ENCODE results near the gene PI4KA. TPM values are rescaled to one million over a fixed set of nuclear protein-coding genes. Genes with fewer than 3 reads are reported as not detected.
A peak's percentile ranks its signal among the peaks of the same experiment; 100 is the strongest.

Gene PI4KA
- polyA plus RNA-seq, 1 donor from 2014 or later = 42.2 TPM

- Histone ChIP-seq H4K20me1 (ENCODE audit: insufficient read depth) (no peaks in the 10 kb centered on the region), H3K9ac (ENCODE audit: low read length) (no peak overlapping the region), H3K27me3 (ENCODE audit: insufficient read depth, low read depth, low read length) (no peaks in the 10 kb centered on the region), H3K9me3 (ENCODE audit: low read length) (no peaks in the 10 kb centered on the region), H2AFZ (ENCODE audit: low read depth, low read length) (no peak overlapping the region), H3K9me2 (ENCODE audit: insufficient read depth, low read length) (no peaks in the 10 kb centered on the region), H3K79me2 (replicated peaks; ENCODE audit: insufficient read depth, low read length) (no peaks in the 10 kb centered on the region), H3K36me3 (ENCODE audit: insufficient read depth, low read length) (peaks cover 8% of the 10 kb centered on the region), H3K4me2 (ENCODE audit: low read length) (no peak overlapping the region), H3F3A (ENCODE audit: insufficient read depth, low read length, poor library complexity, severe bottlenecking) (no peaks in the 10 kb centered on the region), H3K4me3 (ENCODE audit: low read length) (no peak overlapping the region), H3K27ac (ENCODE audit: low read length) (no peak overlapping the region)
- TF ChIP-seq MXI1 (conservative IDR thresholded peaks at IDR 0.05; ENCODE audit: poor library complexity, severe bottlenecking) = no peak
- no peak for TF ChIP-seq SMC3 (conservative IDR thresholded peaks at IDR 0.05; ENCODE audit: poor library complexity)
- TF ChIP-seq EZH2 (IDR thresholded peaks at IDR 0.05; ENCODE audit: borderline replicate concordance, insufficient read depth, low read length, poor library complexity, severe bottlenecking) = no peak
- TF ChIP-seq TAF1 (IDR thresholded peaks at IDR 0.05; ENCODE audit: low read depth) = no peak
Measured at GRCh38 chr22:20804650-20805049, 54.0 kb downstream of the PI4KA start.

GRCh38 chr22:20803696-20804324 lies 54.8 kb downstream of the PI4KA start:
- TF ChIP-seq EP300 (conservative IDR thresholded peaks at IDR 0.05; ENCODE audit: poor library complexity, severe bottlenecking) (no peak), SMC3 (conservative IDR thresholded peaks at IDR 0.05; ENCODE audit: poor library complexity) (peak; percentile 67), RAD21 (conservative IDR thresholded peaks at IDR 0.05) (peak; percentile 71), CTCF (IDR thresholded peaks at IDR 0.05; ENCODE audit: poor library complexity, severe bottlenecking) (peak; percentile 62), REST (IDR thresholded peaks at IDR 0.05; ENCODE audit: borderline replicate concordance) (no peak), EZH2 (IDR thresholded peaks at IDR 0.05; ENCODE audit: borderline replicate concordance, insufficient read depth, low read length, poor library complexity, severe bottlenecking) (no peak)
- Histone ChIP-seq H3K79me2 (replicated peaks; ENCODE audit: insufficient read depth, low read length) (no peaks in the 10 kb centered on the region), H3K9me2 (ENCODE audit: insufficient read depth, low read length) (no peaks in the 10 kb centered on the region), H3K4me3 (ENCODE audit: low read length) (no peak overlapping the region), H3K4me2 (ENCODE audit: low read length) (no peak overlapping the region), H3K36me3 (ENCODE audit: insufficient read depth, low read length) (peaks cover 8% of the 10 kb centered on the region), H3K9me3 (ENCODE audit: low read length) (no peaks in the 10 kb centered on the region), H2AFZ (ENCODE audit: low read depth, low read length) (no peak overlapping the region), H3K9ac (ENCODE audit: low read length) (no peak overlapping the region), H3F3A (ENCODE audit: insufficient read depth, low read length, poor library complexity, severe bottlenecking) (no peaks in the 10 kb centered on the region), H3K27ac (ENCODE audit: low read length) (no peak overlapping the region), H3K27me3 (ENCODE audit: insufficient read depth, low read depth, low read length) (no peaks in the 10 kb centered on the region), H4K20me1 (ENCODE audit: insufficient read depth) (no peaks in the 10 kb centered on the region)
